Activated effector memory CD4-positive, alpha-beta T cell treated with anti-CD3 and anti-CD28 coated beads, Interleukin-2, amount 50 U/mL, for 16 hours (primary cell): Measurements from ENCODE around the gene RASSF8.

ENCODE experiments used
- DNase-seq: peaks from one replicate; pipeline ENCODE4 v3.0.0-alpha.2; 2020

The RASSF8 gene

GRCh38 chr12:25958428-25959070, at the start of gene RASSF8:
RASSF8 (plus strand) TSS chr12:25958682; CDS start chr12:26055344, 96,662 bp downstream.
- DNase-seq, result no peak

- DNase-seq, result no peak
Measured at GRCh38 chr12:25914551-25914950, 43.9 kb upstream of the RASSF8 start.

DNA sequence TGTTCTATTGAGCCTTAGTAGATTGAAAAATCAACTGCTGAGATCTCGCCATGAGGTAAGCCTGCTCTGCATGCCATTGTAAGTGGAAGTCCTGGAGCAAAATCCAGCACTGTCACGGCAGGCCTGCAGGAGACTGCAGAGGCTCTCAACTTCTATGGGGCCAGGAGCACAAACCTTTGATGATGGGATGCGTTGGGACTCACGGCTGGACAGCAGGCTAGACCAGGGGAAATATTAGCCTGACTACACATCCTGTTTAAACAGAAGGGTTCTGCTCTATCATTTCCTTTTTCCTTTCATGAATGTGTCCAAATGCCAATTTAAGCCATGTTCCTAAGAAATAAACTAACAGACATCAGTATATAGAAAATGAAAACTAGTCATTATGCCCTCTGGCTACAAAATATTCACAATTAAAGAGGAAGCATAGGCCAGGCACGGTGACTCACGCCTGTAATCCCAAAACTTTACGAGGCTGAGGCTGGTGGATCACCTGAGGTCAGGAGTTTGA, 33.9 kb upstream of the RASSF8 start:
- DNase-seq, result no peak

GRCh38 chr12:25925064-25925463, 33.4 kb upstream of the RASSF8 start:
- no peak for DNase-seq

DNA sequence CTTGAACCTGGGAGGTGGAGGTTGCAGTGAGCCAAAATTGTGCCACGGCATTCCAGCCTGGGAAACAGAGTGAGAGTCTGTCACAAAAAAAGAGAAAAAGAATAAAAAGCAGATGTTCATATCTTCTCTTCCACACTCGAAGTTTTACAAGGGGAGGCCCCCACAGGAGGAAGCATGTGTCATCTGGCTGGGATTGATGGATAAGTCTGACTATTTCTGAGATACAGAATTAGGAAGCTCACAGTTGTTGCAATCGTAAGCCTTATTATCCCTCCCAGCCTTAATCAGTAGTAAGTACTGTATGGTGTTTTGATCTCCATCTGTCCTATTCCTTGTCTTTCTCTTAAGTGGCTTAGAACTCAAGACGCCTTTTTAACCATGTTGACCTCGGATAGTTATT, 31.9 kb upstream of the RASSF8 start:
- DNase-seq, result no peak

GRCh38 chr12:25929142-25929541, 29.3 kb upstream of the RASSF8 start:
- no peak for DNase-seq

- no peak for DNase-seq
Measured at GRCh38 chr12:25932971-25933370, 25.5 kb upstream of the RASSF8 start.

DNA sequence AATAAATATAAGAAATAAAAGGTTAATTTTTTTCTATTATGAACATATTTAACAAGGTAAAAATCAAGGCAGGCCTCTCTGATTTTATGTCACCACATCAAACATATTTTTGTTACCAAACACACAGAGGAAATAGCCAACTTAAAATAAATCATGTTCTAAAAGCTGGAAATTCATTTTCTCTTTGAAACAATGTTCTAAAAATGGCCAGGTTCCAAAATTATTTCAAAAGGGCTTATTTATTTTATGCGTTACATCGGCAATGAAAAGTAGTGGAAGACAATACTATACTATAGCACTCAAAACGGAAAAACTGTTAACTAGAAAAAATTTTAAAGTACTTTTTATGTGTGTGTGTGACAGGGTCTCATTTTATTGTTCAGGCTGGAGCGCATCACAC, 24.0 kb upstream of the RASSF8 start:
- no peak for DNase-seq

- no peak for DNase-seq
Measured at GRCh38 chr12:25935355-25936144, 22.9 kb upstream of the RASSF8 start.

DNA sequence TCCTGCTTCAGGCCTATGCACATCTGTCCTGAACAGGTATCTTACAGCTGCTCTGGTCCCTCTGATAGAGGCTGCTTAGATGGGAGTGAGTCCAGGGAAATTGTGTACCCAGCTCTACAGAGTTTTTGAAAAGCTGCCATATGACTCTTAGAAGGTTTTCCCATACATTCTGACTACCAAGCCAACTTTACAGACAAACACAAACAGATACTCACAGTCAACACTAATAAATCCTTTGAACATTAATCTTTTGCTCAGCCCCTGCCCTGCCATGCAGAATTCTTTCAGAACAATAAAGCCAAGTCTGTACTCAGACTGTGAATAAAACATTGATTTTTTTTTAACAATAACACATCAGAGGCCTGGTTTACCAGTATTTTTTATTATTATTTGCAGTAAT, 21.4 kb upstream of the RASSF8 start:
- no peak for DNase-seq

DNA sequence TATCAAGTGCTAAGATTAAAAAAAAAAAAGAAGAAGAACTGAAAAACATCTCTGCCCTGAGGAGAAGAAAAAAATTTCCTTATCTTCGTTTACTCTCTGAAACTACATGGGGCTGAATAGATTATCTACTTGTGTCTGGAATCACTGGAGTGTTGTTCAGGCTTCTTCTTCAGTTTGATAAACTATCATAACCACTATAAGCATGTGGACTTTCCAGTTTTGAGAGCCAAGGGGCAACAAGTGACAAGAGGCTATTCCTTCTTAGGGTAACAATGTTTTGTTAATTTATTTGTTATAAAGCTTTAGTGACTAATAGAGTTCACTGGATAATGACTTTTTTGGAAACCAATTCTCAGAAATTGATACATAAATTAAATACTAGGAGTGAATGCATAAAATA, 19.9 kb upstream of the RASSF8 start:
- no peak for DNase-seq

GRCh38 chr12:25939606-25940005, 18.9 kb upstream of the RASSF8 start:
- no peak for DNase-seq

DNA sequence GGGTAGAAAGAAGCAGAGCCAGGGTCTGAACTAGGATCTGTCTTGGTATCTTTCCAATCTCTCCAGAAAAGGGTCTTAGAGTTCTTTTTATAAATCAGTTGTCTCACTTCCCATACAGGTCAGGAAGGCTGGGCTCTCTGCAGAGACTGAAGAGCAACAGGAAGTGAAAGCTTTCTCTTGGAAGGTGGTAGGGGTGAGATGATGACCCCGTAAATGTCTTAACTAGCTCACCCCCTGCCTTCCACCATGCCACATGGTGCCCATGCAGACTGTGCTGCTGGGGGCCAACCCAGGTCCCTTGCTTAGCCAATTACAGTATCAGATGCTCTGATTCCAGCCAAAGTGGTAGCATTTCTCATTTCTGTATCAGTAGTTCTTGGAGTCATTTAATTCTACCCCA, 17.6 kb upstream of the RASSF8 start:
- DNase-seq, result no peak

- DNase-seq, result no peak
Measured at GRCh38 chr12:25942709-25943108, 15.8 kb upstream of the RASSF8 start.

DNA sequence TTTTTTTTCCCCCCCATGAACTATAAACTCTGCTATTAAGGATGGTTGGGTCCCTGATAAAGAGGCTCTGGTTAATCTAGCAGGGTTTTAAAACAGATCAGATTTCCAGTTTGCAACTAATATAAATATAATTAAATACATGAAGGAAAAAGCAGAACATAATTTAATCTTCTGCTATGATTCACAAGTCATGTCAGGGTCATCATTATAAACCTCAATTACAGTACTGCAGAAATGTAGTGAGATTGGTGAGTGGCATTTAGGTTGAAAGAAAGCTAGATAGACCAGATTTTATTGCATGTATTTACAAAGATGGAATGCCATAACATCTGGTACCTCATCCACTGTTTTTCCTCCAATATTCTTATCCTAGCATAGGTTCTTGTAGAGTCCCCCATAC, 14.5 kb upstream of the RASSF8 start:
- DNase-seq, result no peak

DNA sequence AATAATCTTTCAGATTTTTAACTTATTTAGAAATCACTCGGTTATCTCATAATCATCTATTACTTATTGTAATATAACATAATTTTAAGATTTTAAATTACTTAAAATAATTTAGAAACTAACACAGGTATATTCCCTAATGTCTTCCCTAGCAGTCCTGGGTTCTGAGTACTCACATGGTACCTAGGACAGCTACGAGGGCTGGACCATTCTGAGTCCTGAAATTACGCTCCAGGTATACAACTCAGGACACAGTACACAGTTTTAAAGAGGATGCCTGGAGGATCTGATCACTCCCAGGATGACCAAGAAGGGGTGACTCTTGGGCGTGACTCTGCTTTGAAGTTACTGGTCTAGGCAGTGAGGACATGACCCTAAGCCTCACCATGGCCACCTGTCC, 9.1 kb upstream of the RASSF8 start:
- DNase-seq, result no peak

DNA sequence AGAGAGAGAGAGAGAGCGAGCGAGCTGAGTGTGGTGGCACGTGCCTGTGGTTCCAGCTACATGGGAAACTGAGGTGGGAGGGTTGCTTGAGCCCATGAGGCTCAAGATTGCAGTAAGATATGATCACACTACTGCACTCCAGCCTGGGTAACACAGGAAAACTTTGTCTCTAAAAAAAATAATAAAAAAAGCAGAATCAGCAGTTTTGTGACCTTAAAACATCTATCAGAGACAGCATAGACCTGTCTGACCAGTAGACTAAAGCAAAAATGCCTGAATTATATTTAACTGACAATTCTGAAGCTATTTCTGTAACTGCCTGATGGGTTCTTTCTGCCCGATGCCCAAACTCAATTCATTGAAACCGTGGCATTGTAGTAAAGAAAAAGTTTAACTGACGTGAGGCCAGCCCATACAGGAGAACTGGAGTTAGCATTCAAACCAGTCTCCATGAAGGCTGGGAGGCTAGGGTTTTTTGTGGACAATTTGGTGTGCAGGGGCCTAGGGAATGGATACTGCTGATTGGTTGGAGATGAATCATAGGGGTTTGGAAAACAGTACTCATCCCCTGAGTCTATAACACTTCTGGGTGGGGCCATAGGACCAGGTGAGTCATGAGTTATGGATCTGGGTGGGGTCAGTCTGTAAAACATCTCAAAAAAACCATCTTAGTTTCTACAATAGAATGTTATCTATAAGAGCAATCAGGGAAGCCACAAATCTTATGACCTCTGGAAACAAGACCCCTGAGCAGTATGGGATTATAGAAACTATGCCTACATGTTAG, 8.0 kb upstream of the RASSF8 start:
- no peak for DNase-seq

GRCh38 chr12:25957793-25958427, 572 bp upstream of the RASSF8 start:
- no peak for DNase-seq

- no peak for DNase-seq
Measured at GRCh38 chr12:25959071-25959961, 834 bp downstream of the RASSF8 start.

GRCh38 chr12:25960143-25960542, 1.7 kb downstream of the RASSF8 start:
- DNase-seq, result no peak

DNA sequence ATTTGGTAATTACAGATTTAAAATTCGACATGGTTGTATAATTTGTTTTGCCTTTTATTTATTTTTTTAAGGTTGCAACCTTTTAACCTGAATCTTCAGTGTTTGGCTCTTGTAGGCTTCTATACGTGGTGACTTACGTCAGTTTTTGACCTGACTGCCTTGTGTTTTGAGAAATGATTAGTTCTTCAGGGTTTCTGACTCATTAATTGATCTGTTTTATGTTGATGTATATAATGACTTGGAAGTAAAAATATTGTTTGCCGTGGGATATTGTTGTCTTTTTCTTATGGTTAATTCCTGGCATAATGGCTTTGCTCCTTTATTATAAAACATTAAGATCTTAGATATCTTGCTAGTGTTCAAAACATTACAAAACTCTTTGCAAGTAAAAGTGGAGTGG, 2.5 kb downstream of the RASSF8 start:
- DNase-seq, result no peak

DNA sequence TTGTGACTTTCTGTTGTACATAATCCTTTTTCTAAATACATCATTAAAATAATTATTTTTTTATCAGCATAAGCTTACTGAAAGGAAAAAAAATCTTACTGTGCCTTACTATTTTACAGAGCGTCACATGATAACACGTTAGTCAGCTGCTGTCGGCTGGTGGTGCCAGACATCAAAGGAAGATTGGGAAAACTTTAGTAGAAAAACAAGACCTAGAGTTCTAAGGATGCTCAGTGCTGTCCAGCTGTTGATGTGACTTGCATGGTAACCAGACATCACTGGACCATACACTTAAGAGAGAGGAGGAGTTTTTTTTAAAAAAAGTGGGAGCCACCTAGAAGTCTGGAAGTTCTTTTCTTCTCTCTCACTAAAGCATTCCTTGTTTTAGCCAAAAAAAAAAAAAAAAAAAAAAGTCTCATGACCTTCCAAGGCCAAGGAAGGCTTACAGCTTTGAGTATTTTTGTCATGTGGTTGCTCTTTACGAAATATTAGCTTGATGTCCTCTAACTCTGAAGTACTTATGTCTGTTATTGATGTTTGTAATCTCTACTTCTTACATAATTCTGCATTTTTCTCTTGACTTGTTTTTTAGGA, 4.5 kb downstream of the RASSF8 start:
- no peak for DNase-seq
